ENCODE measurements around the gene TMEM52B. TPM values are rescaled to one million over a fixed set of nuclear protein-coding genes. Genes with fewer than 3 reads are reported as not detected.

Gene TMEM52B
- total RNA-seq, 1 donor from 2014 or later = 0.68 TPM

DNA sequence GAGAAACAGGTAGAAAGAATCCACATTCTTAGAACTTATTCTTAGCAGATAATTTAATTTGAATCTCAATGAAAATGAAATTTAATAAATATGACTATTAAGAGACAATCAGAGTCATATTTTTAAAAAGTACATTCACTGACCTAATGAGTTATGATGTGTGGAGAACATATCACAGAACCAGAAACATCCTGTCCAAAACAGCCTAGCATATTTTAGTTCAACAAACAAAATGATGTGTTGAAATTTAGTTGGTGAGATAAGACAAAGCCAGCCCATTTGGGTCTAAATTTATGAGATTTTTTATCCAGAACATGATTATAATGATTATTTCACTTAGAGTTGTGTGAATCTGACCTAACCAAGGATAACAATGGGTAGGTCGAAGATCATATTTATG is 59.7 kb downstream of the TMEM52B start:
- Mint-ChIP-seq H3K27me3 (no peaks in the 10 kb centered on the region), H3K36me3 (peaks cover 9% of the 10 kb centered on the region), H3K4me3 (no peak overlapping the region), H3K27ac (no peak overlapping the region), H3K9me3 (no peaks in the 10 kb centered on the region), H3K4me1 (ENCODE audit: unreplicated experiment) (no peaks in the 10 kb centered on the region)
- TF ChIP-seq, protein P1, sequence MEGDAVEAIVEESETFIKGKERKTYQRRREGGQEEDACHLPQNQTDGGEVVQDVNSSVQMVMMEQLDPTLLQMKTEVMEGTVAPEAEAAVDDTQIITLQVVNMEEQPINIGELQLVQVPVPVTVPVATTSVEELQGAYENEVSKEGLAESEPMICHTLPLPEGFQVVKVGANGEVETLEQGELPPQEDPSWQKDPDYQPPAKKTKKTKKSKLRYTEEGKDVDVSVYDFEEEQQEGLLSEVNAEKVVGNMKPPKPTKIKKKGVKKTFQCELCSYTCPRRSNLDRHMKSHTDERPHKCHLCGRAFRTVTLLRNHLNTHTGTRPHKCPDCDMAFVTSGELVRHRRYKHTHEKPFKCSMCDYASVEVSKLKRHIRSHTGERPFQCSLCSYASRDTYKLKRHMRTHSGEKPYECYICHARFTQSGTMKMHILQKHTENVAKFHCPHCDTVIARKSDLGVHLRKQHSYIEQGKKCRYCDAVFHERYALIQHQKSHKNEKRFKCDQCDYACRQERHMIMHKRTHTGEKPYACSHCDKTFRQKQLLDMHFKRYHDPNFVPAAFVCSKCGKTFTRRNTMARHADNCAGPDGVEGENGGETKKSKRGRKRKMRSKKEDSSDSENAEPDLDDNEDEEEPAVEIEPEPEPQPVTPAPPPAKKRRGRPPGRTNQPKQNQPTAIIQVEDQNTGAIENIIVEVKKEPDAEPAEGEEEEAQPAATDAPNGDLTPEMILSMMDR (conservative IDR thresholded peaks at IDR 0.05) = no peak
- no peak for DNase-seq (ENCODE audit: extremely low spot score, unreplicated experiment)

- no peak for DNase-seq (ENCODE audit: extremely low spot score, unreplicated experiment)
- Mint-ChIP-seq H3K9me3 (no peaks in the 10 kb centered on the region), H3K36me3 (no peaks in the 10 kb centered on the region), H3K4me1 (ENCODE audit: unreplicated experiment) (no peaks in the 10 kb centered on the region), H3K4me3 (no peak overlapping the region), H3K27ac (no peak overlapping the region), H3K27me3 (no peaks in the 10 kb centered on the region)
- TF ChIP-seq, protein P1 (conservative IDR thresholded peaks at IDR 0.05) = no peak
These were observed 62.5 kb downstream of the TMEM52B start for GRCh38 chr12:10241290-10241689.

Other genes with a start within 250 kb of the TMEM52B start
- not detected in 2 replicates for gene CLEC2A, start 246.7 kb upstream of the TMEM52B start, total RNA-seq (ENCODE audit: low replicate concordance)
- 0.50 and 0.65 TPM in 2 replicates for gene CLEC12A, start 207.6 kb upstream of the TMEM52B start, total RNA-seq (ENCODE audit: low replicate concordance)
- 0.62 TPM in 1 of 2 replicates, not detected in the other for gene CLEC1B, start 179.9 kb upstream of the TMEM52B start, total RNA-seq (ENCODE audit: low replicate concordance)
- not detected in 2 replicates for gene CLEC12B, start 168.4 kb upstream of the TMEM52B start, total RNA-seq (ENCODE audit: low replicate concordance)
- not detected in 2 replicates for gene CLEC9A, start 148.3 kb upstream of the TMEM52B start, total RNA-seq (ENCODE audit: low replicate concordance)
- gene CLEC1A, start 80.0 kb upstream of the TMEM52B start, total RNA-seq (ENCODE audit: low replicate concordance) = 0.86 and 3.6 TPM in 2 replicates
- gene CLEC7A, start 48.8 kb upstream of the TMEM52B start, total RNA-seq (ENCODE audit: low replicate concordance) = 1.8 and 16.2 TPM in 2 replicates
- gene OLR1, start 6.9 kb upstream of the TMEM52B start, total RNA-seq (ENCODE audit: low replicate concordance) = 0.19 and 2.8 TPM in 2 replicates
- gene GABARAPL1, start 33.8 kb downstream of the TMEM52B start, total RNA-seq (ENCODE audit: low replicate concordance) = 43.5 and 252 TPM in 2 replicates
- gene KLRD1, start 128.8 kb downstream of the TMEM52B start, total RNA-seq (ENCODE audit: low replicate concordance) = 0.48 TPM in 1 of 2 replicates, not detected in the other
- gene KLRK1, start 211.0 kb downstream of the TMEM52B start, total RNA-seq (ENCODE audit: low replicate concordance) = not detected in 2 replicates
- not detected in 2 replicates for gene KLRC4, start 230.7 kb downstream of the TMEM52B start, total RNA-seq (ENCODE audit: low replicate concordance)
- not detected in 2 replicates for gene KLRC3, start 241.6 kb downstream of the TMEM52B start, total RNA-seq (ENCODE audit: low replicate concordance)

All from type B pancreatic cell (in vitro differentiated cells).